ENCODE measurements around the gene TAX1BP1.

Gene TAX1BP1

GRCh38 chr7:27856703-27857485 is 116.9 kb downstream of the TAX1BP1 start:
- DNase-seq, result peak; percentile 26

GRCh38 chr7:27860800-27861199 is 120.8 kb downstream of the TAX1BP1 start:
- no peak for DNase-seq

GRCh38 chr7:27861747-27862146 is 121.8 kb downstream of the TAX1BP1 start:
- no peak for DNase-seq

- no peak for DNase-seq
Measured at GRCh38 chr7:27863880-27864279, 123.9 kb downstream of the TAX1BP1 start.

- DNase-seq, result no peak
Measured at GRCh38 chr7:27866256-27866655, 126.3 kb downstream of the TAX1BP1 start.

GRCh38 chr7:27866828-27867672 is 127.1 kb downstream of the TAX1BP1 start:
- DNase-seq, result no peak

- no peak for DNase-seq
Measured at GRCh38 chr7:27868131-27868550, 128.2 kb downstream of the TAX1BP1 start.

GRCh38 chr7:27869056-27869455 is 129.1 kb downstream of the TAX1BP1 start:
- DNase-seq, result no peak

GRCh38 chr7:27870595-27870994 is 130.6 kb downstream of the TAX1BP1 start:
- no peak for DNase-seq

- DNase-seq, result no peak
Measured at GRCh38 chr7:27871086-27871485, 131.1 kb downstream of the TAX1BP1 start.

- no peak for DNase-seq
Measured at GRCh38 chr7:27871866-27872265, 131.9 kb downstream of the TAX1BP1 start.

GRCh38 chr7:27872356-27873275 is 132.7 kb downstream of the TAX1BP1 start:
- no peak for DNase-seq

- no peak for DNase-seq
Measured at GRCh38 chr7:27873981-27874957, 134.3 kb downstream of the TAX1BP1 start.

- DNase-seq, result no peak
Measured at GRCh38 chr7:27875061-27875460, 135.1 kb downstream of the TAX1BP1 start.

GRCh38 chr7:27875832-27876231 is 135.9 kb downstream of the TAX1BP1 start:
- no peak for DNase-seq

- DNase-seq, result no peak
Measured at GRCh38 chr7:27876756-27877155, 136.8 kb downstream of the TAX1BP1 start.
